ENCODE measurements around the gene GTF2IRD1. TPM values are rescaled to one million over a fixed set of nuclear protein-coding genes. Genes with fewer than 3 reads are reported as not detected.

The GTF2IRD1 gene
- polyA plus RNA-seq, 3 donors, result not detected

DNA sequence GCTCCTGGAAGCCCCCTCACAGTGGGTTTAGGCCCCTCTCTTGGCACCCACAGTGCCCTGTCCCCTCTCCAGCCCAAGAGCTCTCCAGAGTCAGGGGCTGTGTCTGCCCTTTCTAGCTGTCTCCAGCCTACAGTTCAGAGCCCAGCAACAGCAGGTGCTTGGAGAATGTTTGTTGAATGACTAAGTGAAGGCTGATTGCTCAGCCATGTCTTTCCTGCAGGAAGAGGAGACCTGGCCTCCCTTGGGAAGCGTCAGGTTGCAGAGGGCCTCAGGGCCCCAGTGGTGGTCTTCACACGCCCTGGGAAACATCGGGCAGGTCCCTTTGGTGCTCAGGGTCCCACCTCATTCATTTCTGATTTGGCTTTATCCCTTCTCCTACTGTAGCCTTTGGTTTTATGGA, 62.5 kb downstream of the GTF2IRD1 start:
- intact Hi-C loops (cut with micrococcal nuclease), result no loop called here
- 100% methylated on average over 1 of the region's 3 CpGs for WGBS (ENCODE audit: insufficient coverage)
- no peaks in the 10 kb centered on the region for H3K27me3 ChIP-seq (ENCODE audit: control insufficient read depth in 2 of 2, insufficient read depth in 2 of 2, low read length in 2 of 2)
- Mint-ChIP-seq H3K4me3 (no peak overlapping the region), H3K4me1 (no peaks in the 10 kb centered on the region), H3K9me3 (peaks cover 0 to 18% (median 8%) of the 10 kb centered on the region in 7 donors), H3K27me3 (ENCODE audit: low read depth in 3 of 3) (peaks cover 0 to 2% (median 0%) of the 10 kb centered on the region in 3 donors), H3K27ac (no peak overlapping the region), H3K36me3 (no peaks in the 10 kb centered on the region)
- H3K4me1 ChIP-seq (ENCODE audit: control insufficient read depth in 1 of 2, insufficient read depth in 2 of 2, low read length in 2 of 2), result no peaks in the 10 kb centered on the region
- H3K4me2 ChIP-seq (replicated peaks; ENCODE audit: extremely low read depth, low read length, poor library complexity, severe bottlenecking), result no peak overlapping the region
- no peaks in the 10 kb centered on the region for H4K20me1 ChIP-seq (ENCODE audit: insufficient read depth, low read length)
- H3K27ac ChIP-seq (ENCODE audit: low read depth in 1 of 2, low read length in 2 of 2), result no peak overlapping the region
- H3K9ac ChIP-seq (ENCODE audit: insufficient read depth, low read length, poor library complexity, severe bottlenecking), result no peak overlapping the region
- H3K79me2 ChIP-seq (ENCODE audit: insufficient read depth, low read length), result no peaks in the 10 kb centered on the region
- H3K9me3 ChIP-seq (replicated peaks in 1 of 2; ENCODE audit: control insufficient read depth in 1 of 2, insufficient read depth in 1 of 2, low read length in 2 of 2), result peaks cover 0 to 16% of the 10 kb centered on the region in 2 donors
- H2AFZ ChIP-seq (ENCODE audit: insufficient read depth, low read depth, low read length, poor library complexity, severe bottlenecking), result no peak overlapping the region
- TF ChIP-seq, protein P1, sequence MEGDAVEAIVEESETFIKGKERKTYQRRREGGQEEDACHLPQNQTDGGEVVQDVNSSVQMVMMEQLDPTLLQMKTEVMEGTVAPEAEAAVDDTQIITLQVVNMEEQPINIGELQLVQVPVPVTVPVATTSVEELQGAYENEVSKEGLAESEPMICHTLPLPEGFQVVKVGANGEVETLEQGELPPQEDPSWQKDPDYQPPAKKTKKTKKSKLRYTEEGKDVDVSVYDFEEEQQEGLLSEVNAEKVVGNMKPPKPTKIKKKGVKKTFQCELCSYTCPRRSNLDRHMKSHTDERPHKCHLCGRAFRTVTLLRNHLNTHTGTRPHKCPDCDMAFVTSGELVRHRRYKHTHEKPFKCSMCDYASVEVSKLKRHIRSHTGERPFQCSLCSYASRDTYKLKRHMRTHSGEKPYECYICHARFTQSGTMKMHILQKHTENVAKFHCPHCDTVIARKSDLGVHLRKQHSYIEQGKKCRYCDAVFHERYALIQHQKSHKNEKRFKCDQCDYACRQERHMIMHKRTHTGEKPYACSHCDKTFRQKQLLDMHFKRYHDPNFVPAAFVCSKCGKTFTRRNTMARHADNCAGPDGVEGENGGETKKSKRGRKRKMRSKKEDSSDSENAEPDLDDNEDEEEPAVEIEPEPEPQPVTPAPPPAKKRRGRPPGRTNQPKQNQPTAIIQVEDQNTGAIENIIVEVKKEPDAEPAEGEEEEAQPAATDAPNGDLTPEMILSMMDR (IDR thresholded peaks at IDR 0.05), result no peak
- no peaks in the 10 kb centered on the region for H3K36me3 ChIP-seq (replicated peaks in 1 of 2; ENCODE audit: control insufficient read depth in 1 of 2, insufficient read depth in 2 of 2, low read length in 2 of 2)
- DNase-seq, result no peak
- no peak overlapping the region for H3K4me3 ChIP-seq (replicated peaks in 1 of 3; ENCODE audit: low read depth in 2 of 3, low read length in 3 of 3)

DNA sequence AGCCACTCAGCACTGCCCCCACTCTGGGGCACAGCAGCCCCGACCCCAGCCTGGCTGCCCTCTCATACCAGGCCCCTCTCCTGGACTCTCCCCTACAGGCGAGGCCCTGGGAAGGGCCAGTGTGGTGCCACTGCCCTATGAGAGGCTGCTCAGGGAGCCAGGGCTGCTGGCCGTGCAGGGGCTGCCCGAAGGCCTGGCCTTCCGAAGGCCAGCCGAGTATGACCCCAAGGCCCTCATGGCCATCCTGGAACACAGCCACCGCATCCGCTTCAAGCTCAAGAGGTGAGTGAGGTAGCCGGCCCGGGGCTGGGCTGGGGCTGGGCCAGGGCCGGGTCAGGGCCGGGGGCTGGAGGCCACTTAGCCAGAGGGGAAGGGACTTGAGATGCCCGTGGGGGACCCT, 64.3 kb downstream of the GTF2IRD1 start:
- H3K9ac ChIP-seq (ENCODE audit: insufficient read depth, low read length, poor library complexity, severe bottlenecking), result no peak overlapping the region
- H3K36me3 ChIP-seq (replicated peaks in 1 of 2; ENCODE audit: control insufficient read depth in 1 of 2, insufficient read depth in 2 of 2, low read length in 2 of 2), result no peaks in the 10 kb centered on the region
- no peaks in the 10 kb centered on the region for H3K4me1 ChIP-seq (ENCODE audit: control insufficient read depth in 1 of 2, insufficient read depth in 2 of 2, low read length in 2 of 2)
- no peaks in the 10 kb centered on the region for H4K20me1 ChIP-seq (ENCODE audit: insufficient read depth, low read length)
- Mint-ChIP-seq H3K36me3 (no peaks in the 10 kb centered on the region), H3K9me3 (peaks cover 2 to 27% (median 18%) of the 10 kb centered on the region in 7 donors), H3K27ac (peak overlapping the region in 1 of 7 donors; percentile 7), H3K4me3 (no peak overlapping the region), H3K4me1 (no peaks in the 10 kb centered on the region), H3K27me3 (ENCODE audit: low read depth in 3 of 3) (peaks cover 0 to 2% (median 0%) of the 10 kb centered on the region in 3 donors)
- no peak overlapping the region for H3K27ac ChIP-seq (ENCODE audit: low read depth in 1 of 2, low read length in 2 of 2)
- H3K9me3 ChIP-seq (replicated peaks in 1 of 2; ENCODE audit: control insufficient read depth in 1 of 2, insufficient read depth in 1 of 2, low read length in 2 of 2), result peaks cover 4 to 29% of the 10 kb centered on the region in 2 donors
- TF ChIP-seq, protein P1 (IDR thresholded peaks at IDR 0.05), result no peak
- no peak overlapping the region for H3K4me3 ChIP-seq (replicated peaks in 1 of 3; ENCODE audit: low read depth in 2 of 3, low read length in 3 of 3)
- H2AFZ ChIP-seq (ENCODE audit: insufficient read depth, low read depth, low read length, poor library complexity, severe bottlenecking), result no peak overlapping the region
- H3K4me2 ChIP-seq (replicated peaks; ENCODE audit: extremely low read depth, low read length, poor library complexity, severe bottlenecking), result no peak overlapping the region
- H3K79me2 ChIP-seq (ENCODE audit: insufficient read depth, low read length), result no peaks in the 10 kb centered on the region
- intact Hi-C loops (cut with micrococcal nuclease), result no loop called here
- WGBS (ENCODE audit: insufficient coverage), result 96% methylated on average over 11 of the region's 13 CpGs
- H3K27me3 ChIP-seq (ENCODE audit: control insufficient read depth in 2 of 2, insufficient read depth in 2 of 2, low read length in 2 of 2), result no peaks in the 10 kb centered on the region
- DNase-seq, result no peak

All from CD14-positive monocyte (primary cell).